ENCODE data around the gene KCTD2. TPM values are rescaled to one million over a fixed set of nuclear protein-coding genes. Genes with fewer than 3 reads are reported as not detected.

Gene KCTD2
- polyA plus RNA-seq, 1 of the 3 experiments (the other 2 are of a cell fraction) = 27.5 TPM

GRCh38 chr17:75048249-75048878 is 1.3 kb downstream of the KCTD2 start (continued):
- TF ChIP-seq FOXM1 (IDR thresholded peaks at IDR 0.05; ENCODE audit: low read depth) (no peak), FOXJ3 (CRISPR knock-in tag; IDR thresholded peaks at IDR 0.05) (no peak), POLR2AphosphoS5 (IDR thresholded peaks at IDR 0.05; ENCODE audit: low read depth, low read length) (no peak), MAX (IDR thresholded peaks at IDR 0.05; ENCODE audit: low read depth) (no peak), EP300 (IDR thresholded peaks at IDR 0.05; ENCODE audit: borderline replicate concordance in 1 of 2, low read depth in 1 of 2, low read length in 1 of 2) (no peak), FOSL2 (IDR thresholded peaks at IDR 0.05; ENCODE audit: borderline replicate concordance, low read depth) (no peak), JUND (IDR thresholded peaks at IDR 0.05) (no peak)

GRCh38 chr17:75049057-75049456 is 2.0 kb downstream of the KCTD2 start:
- Histone ChIP-seq H3K4me1 (ENCODE audit: control insufficient read depth in 1 of 2, insufficient read depth in 2 of 2, low read depth in 1 of 2, low read length in 1 of 2) (peaks cover 7 to 15% of the 10 kb centered on the region in 2 experiments; a peak in 2 of 4 replicates), H3K9me3 (no peaks in the 10 kb centered on the region), H3K79me2 (ENCODE audit: insufficient read depth) (peaks cover 72% of the 10 kb centered on the region), H2AFZ (ENCODE audit: low read depth) (no peak overlapping the region), H3K9me2 (no peaks in the 10 kb centered on the region), H3K4me2 (peak overlapping the region; percentile 99), H4K20me1 (ENCODE audit: insufficient read depth) (no peaks in the 10 kb centered on the region), H3K36me3 (replicated peaks in 1 of 2; ENCODE audit: control insufficient read depth in 1 of 2, insufficient read depth in 2 of 2, low read length in 1 of 2) (peaks cover 30 to 45% of the 10 kb centered on the region in 2 experiments), H3F3A (replicated peaks; ENCODE audit: insufficient read depth) (peaks cover 14% of the 10 kb centered on the region), H3K9ac (no peak overlapping the region; the same call in 1 of the 2 replicates), H3K27ac (ENCODE audit: low read depth in 2 of 2, low read length in 1 of 2) (no peak overlapping the region), H3K4me3 (ENCODE audit: low read depth in 2 of 2, low read length in 1 of 2) (no peak overlapping the region; a peak in 1 of 4 replicates), H3K27me3 (ENCODE audit: insufficient read depth) (no peaks in the 10 kb centered on the region)
- TF ChIP-seq MAX (IDR thresholded peaks at IDR 0.05; ENCODE audit: low read depth) (no peak), YY1 (IDR thresholded peaks at IDR 0.05; ENCODE audit: low read depth) (no peak), NRF1 (IDR thresholded peaks at IDR 0.05; ENCODE audit: low read depth, low read length) (no peak)
- ChIA-PET CTCF (interaction anchor here (0.6 to 3.1 kb wide), 10 partner anchors 11 to 153 kb away, joined by 3 to 19 read pairs (median 4); partner anchors contain the start of genes OTOP2 and SLC16A5), POLR2A (no interaction called here)
- no peak for DNase-seq
- WGBS (ENCODE audit: low lambda C conversion rate) = 92% methylated on average over 5 of the region's 5 CpGs

- no peak for DNase-seq
- Histone ChIP-seq H4K20me1 (ENCODE audit: insufficient read depth) (no peaks in the 10 kb centered on the region), H3K9me3 (no peaks in the 10 kb centered on the region), H3K9ac (no peak overlapping the region), H3K9me2 (no peaks in the 10 kb centered on the region), H2AFZ (ENCODE audit: low read depth) (no peak overlapping the region), H3K36me3 (replicated peaks in 1 of 2; ENCODE audit: control insufficient read depth in 1 of 2, insufficient read depth in 2 of 2, low read length in 1 of 2) (peaks cover 30 to 52% of the 10 kb centered on the region in 2 experiments), H3K79me2 (ENCODE audit: insufficient read depth) (peaks cover 73% of the 10 kb centered on the region), H3K4me1 (ENCODE audit: control insufficient read depth in 1 of 2, insufficient read depth in 2 of 2, low read depth in 1 of 2, low read length in 1 of 2) (peaks cover 7 to 15% of the 10 kb centered on the region in 2 experiments; a peak in 2 of 4 replicates), H3K4me3 (ENCODE audit: low read depth in 2 of 2, low read length in 1 of 2) (no peak overlapping the region), H3F3A (replicated peaks; ENCODE audit: insufficient read depth) (peaks cover 14% of the 10 kb centered on the region), H3K4me2 (no peak overlapping the region), H3K27me3 (ENCODE audit: insufficient read depth) (no peaks in the 10 kb centered on the region), H3K27ac (ENCODE audit: low read depth in 2 of 2, low read length in 1 of 2) (no peak overlapping the region)
- CTCF ChIA-PET = interaction anchor here (1.7 to 3.1 kb wide), 3 partner anchors 10 to 92 kb away, joined by 4 to 19 read pairs (median 11); no protein-coding TSS in a partner anchor
- POLR2A ChIA-PET = no interaction called here
- no peak for TF ChIP-seq NRF1 (IDR thresholded peaks at IDR 0.05; ENCODE audit: low read depth, low read length)
- TF ChIP-seq USF1 (IDR thresholded peaks at IDR 0.05; ENCODE audit: borderline replicate concordance, low read depth) = no peak
- no peak for TF ChIP-seq JUND (IDR thresholded peaks at IDR 0.05)
- no peak for TF ChIP-seq TAF1 (IDR thresholded peaks at IDR 0.05; ENCODE audit: borderline replicate concordance, low read depth, low read length)
- no peak for TF ChIP-seq FOXJ3 (CRISPR knock-in tag; IDR thresholded peaks at IDR 0.05)
- TF ChIP-seq USF2 (IDR thresholded peaks at IDR 0.05; ENCODE audit: borderline replicate concordance, low read depth, low read length) = no peak
- TF ChIP-seq NFIC (IDR thresholded peaks at IDR 0.05; ENCODE audit: borderline replicate concordance) = no peak
- no peak for TF ChIP-seq PBX3 (IDR thresholded peaks at IDR 0.05)
- TF ChIP-seq CTCF (IDR thresholded peaks at IDR 0.05) = no peak
- TF ChIP-seq ZBTB33 (IDR thresholded peaks at IDR 0.05; ENCODE audit: borderline replicate concordance, low read depth) = no peak
- no peak for TF ChIP-seq FOSL2 (IDR thresholded peaks at IDR 0.05; ENCODE audit: borderline replicate concordance, low read depth)
- TF ChIP-seq EZH2phosphoT487 (IDR thresholded peaks at IDR 0.05; ENCODE audit: borderline replicate concordance, low read depth) = no peak
Measured at GRCh38 chr17:75049706-75050105, 2.7 kb downstream of the KCTD2 start.
